ENCODE measurements around the gene CATSPER3.

Gene CATSPER3

GRCh38 chr5:135011355-135012032 lies 43.8 kb downstream of the CATSPER3 start:
- DNase-seq, result no peak

GRCh38 chr5:135012033-135012588 lies 44.4 kb downstream of the CATSPER3 start:
- no peak for DNase-seq

DNA sequence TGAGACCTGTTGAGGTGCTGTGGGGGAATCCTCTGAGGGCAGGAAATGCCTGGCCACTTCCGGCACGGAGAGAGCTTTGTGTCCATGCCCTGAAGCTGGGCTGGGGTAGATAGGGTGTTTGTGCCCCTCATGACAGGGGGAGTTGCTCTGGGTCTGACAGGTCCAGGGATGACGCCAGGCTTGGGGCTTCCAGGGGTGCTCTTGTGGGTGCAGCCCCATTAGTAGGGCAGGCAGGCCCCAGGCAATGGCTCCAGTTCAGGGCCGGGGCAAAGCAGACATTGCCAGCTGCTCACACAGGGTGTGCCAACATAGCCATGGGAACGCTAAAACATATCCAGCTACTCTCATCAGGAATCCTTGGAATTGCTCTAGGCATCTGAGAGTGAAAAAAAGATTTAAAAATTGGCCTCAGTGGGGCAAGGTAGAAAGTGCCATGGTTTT lies 45.3 kb downstream of the CATSPER3 start:
- DNase-seq, result peak; percentile 34

DNA sequence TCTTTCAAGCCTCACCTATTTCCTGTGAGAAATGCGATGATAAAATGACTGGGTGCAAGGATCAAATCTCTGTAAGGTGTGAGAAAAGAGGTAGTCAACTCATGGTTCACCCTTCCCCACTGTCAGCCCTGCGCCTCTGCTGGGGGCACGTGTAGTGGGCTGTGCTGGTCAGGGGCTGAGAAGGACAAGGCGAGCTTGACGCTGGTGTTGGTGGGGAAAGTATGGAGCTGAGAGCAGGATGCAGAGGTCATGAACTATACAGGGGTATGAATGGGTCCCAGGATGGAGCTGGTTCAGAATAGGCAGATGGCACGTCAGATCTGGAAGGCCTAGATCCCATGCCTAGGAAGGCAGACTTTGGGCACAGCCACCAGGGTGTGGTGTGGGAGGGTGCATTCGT lies 45.7 kb downstream of the CATSPER3 start:
- DNase-seq, result peak; percentile 30

- DNase-seq, result peak; percentile 56
These were observed 46.4 kb downstream of the CATSPER3 start for GRCh38 chr5:135013947-135014570.

DNA sequence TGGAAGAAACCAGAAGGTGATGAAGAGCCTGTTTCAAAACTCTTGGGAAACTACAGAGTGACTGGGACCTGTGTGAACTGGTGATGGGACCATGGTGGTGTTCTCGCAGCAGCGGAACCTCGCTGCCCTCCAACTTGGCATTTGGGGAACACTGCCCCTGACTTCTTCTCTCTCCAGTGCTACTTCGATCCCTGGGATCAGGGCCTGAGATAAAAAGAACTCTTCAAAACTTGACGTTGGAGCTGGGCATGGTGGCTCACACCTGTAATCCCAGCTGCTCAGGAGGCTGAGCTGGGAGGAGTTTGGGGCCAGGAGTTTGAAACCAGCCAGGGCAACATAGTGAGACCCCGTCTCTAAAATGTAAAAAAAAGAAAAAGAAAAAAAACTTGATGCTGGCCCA lies 48.2 kb downstream of the CATSPER3 start:
- DNase-seq, result peak; percentile 19

DNA sequence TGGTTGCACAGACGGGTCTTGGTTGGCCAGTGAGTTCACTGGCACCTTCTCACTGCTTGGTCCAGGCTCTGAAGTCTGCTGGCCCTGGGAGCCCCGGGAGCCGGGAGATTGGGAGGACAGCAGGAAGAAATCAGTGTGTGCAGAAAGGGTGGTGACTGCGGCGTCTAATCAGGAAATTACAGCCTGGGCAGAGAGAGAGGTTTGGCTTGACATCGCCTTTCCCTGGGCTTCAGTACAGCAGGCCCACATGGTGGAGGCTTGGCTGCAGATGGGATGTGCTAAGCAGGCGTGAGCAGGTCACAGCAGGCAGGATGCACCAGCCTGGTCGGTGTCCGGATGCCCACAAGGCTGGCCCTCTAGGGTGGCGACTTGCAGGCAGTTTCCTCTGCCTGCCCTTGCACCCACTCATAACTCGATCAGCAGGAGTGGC lies 49.2 kb downstream of the CATSPER3 start:
- peak; percentile 52 for DNase-seq

DNA sequence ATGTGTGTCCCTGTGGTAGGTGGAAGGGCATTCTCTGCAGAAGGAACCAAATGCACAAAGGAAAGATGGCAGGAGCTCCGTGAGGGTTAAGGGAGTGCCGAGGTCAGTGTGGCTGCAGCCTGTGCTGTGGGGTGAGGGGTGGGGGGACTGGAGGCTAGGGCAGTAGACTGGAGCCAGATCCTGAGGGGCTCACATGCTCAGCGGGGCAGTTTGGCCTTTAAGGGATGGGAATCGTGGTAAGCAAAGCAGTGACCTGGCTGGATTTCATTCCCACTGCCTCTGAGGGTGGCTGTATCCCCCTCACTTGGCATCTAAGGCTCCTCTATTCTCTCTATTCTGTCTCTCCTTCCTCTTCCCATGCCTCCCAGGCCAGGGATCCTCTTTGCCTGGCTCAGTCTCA lies 50.8 kb downstream of the CATSPER3 start:
- DNase-seq, result peak; percentile 13

GRCh38 chr5:135019314-135019713 lies 51.6 kb downstream of the CATSPER3 start:
- DNase-seq, result peak; percentile 37

GRCh38 chr5:135020111-135020895 lies 52.6 kb downstream of the CATSPER3 start:
- DNase-seq, result peak; percentile 41

- no peak for DNase-seq
These were observed 57.4 kb downstream of the CATSPER3 start for GRCh38 chr5:135024956-135025729.

DNA sequence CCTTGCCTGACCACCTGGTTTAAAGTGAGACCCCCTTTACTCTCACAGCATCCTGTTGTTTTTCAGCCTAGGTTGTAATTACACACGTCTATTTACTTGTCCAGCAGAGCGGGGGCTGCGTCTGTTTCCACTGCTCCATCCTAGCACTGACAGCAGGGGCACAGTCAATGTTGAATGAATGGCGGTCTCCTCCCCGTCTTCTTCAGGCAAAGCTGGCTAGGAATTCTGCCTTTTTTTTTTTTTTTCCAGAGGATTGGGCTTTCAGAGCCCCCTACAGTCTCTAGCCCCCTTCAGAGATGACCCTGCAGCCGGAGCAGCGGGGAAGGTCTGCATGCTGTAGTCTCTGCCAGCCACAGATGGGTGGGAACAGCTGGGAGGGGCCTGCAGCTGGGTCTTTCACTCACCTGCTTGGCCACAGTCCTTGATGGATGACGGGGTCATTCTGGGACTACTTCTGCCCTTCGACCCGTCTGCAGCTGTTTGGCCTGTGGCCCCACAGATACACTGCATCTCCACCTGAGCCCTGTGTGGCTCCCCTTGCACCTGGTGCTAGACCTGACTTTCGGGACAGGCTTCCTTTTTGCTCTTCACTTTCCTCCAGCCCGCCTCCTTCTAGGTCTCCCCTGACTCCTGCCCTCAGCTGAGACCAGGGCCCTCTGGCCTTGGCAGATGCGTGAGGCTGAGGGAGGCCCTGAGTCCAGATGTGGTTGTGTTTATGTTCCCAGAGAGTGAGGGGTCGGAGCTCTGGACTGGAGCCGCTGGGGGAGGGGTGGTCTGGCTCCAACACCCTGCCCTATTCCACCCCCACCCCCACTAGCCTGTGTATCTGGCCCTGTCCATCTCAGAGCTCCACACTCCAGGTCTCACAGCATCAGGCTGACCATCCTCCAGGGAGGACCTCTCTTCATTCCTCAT lies 58.3 kb downstream of the CATSPER3 start:
- DNase-seq, result no peak

DNA sequence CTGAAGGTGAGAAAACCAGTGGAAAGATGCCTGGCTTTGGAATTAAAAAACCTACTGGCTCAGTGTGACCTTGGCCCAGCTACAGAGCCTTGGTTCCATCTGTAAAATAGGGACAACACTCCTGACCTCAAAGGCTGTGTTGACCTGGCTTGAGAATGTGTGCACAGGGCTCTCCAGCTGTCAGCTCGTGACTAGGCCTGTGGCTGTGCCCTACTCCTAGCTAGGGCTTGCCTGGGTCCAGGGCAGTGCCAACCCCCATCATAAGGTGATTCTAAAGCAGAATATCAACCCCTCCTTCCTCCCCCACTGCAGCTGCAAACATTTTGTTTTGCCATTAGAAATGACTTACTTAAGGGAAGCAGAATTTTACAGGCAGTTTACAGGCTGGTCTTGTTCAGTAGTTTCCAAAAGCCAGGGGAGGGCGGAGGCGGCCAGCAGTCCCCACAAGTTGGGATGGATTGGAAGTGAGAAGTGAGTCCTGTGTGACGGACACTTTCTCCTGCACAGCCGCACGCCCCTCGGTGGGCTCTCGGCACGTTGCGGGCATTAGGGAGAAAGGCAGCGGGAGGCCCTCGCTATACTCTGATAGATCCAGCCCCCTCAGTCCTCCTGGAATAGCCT lies 59.0 kb downstream of the CATSPER3 start:
- no peak for DNase-seq

DNA sequence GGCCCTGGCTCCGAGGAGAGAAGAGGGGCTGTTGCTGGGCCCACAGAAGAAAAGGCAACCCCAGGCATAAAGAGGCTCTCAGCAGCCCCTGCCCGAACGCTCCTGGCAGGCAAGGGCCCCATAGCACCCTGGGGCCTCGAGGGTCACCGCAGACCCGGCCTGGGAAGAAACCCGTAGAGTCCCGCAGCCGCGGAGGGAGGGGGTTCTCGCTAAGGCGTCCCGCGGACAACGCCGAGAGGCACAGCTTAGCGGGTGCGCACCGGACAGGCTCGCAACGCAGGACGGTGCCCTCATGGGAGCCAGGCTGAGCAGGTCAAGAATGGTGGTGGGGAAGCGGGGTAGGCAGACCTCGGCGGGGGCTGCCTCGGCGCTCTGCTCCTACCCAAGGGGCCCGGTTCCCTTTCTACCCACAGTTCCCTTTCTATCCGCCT lies 59.6 kb downstream of the CATSPER3 start:
- no peak for DNase-seq

DNA sequence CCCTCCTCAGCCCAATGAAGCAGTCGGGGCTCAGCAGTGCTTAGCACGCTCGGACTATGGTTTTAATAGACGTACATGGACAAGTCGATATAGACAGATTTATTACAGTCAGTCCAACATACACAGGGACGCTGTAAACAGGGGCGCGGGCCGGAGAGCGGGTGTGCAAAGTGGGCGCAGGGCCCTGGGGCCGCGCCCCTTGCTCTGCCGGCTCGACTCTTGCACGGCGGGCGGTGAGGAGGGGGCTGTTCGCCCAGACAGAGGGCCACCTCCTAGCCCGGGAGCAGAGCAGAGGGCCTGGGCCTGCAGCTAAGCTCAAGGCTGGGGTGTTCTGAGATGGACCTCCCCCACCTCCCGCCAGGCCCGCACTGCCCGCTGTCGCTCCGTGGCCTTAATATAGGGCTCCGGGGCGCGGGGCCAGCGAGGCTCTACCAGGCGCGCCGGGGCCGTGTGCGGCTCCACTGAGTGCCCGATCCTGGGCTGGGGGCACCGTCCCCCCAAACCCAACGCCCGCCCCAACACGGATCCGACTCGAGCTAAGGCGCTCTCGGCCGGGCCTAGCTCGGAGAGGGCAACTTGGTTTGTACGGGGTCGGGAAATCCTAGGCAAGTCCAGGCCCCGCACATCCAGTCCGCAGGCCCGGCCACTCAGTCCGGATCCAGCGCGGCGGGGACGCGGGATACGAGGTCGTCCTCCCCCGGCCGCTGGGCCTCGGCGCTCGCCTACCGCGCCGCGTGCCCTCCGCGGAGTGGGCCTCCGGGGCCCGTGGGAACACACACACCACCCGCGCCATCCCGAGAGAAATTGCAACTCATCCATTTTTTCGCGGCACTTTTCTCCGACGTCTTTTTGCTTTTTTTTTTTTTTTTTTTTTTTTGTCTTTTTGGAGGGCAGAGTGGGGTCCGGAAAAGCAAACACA lies 60.2 kb downstream of the CATSPER3 start:
- no peak for DNase-seq

DNA sequence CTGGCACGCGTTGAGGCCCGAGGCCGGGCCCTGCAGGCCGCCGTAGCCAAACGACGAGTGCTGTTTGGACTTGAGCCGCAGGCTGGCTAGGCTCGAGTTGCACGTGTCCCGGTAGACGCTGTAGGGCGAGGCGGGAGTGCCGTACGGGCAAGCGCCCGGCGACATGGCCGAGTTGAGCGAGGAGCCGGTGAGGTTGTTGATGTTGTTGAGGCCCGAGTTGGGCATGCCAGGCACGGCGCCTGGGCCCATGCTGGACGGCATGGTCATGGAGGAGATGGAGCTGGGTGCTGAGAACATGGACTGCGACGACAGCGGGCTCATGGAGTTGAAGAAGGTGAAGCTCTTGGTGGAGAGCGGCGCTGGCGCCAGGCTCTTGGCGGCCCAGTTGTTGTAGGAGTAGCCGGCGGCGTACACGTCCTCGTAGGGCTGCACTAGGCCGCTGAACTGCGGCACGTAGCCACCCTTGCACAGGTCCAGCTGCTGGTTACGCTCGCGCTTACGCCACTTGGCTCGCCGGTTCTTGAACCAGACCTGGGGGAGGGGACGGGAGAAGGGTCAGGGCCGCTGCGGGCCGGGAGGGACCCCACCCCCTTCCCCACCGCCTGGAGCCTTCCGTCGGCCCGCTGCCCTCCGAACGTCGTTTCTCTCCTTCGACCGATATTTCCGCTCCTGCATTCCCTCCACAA lies 61.2 kb downstream of the CATSPER3 start:
- peak; percentile 63 for DNase-seq

DNA sequence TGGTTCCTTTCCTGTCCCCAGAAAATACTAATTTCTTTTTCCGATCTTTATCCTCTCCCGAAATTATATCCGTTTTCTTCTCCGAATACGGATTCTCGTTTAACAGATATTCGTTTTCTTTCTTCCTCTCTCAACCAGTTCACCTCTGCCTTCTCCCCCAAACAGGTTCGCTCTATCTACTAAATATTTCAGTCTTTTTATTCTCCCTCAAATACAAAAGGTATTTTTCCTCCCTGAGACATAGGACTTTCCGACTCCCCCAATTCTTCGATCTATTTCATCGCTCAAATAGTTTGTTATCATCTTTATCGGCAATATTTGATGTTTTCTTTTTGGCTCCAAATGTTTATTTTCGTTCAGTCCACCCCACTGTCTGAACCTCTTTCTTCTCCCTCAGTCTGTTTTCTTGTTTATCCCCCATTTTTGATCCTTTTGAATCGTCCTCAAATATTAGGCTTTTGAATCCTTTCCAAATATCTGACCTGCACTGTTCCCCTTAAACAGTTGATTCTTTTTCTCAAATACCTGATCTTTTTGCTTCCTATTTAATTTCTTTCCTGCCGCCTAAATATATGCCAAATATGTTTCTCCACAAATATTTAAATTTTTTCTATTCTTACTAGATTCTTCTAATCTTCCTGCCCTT lies 61.9 kb downstream of the CATSPER3 start:
- DNase-seq, result no peak

GRCh38 chr5:135030123-135030955 lies 62.6 kb downstream of the CATSPER3 start:
- no peak for DNase-seq

Data from right forelimb (tissue), 1 donor.